HT1080 (cell line): ENCODE data around the gene RAD51B. TPM values are rescaled to one million over a fixed set of nuclear protein-coding genes. Genes with fewer than 3 reads are reported as not detected.
"Not testable (repeated sequence)": the region's sequence is repeated elsewhere in the genome, so short reads cannot be mapped to it uniquely, and the experiment has no call there.

Experiments used
- DNase-seq: peaks from one replicate; pipeline ENCODE4 v3.0.0-alpha.2; 2015; ENCODE audit warnings: low read depth
- total RNA-seq: library from RNA; depleted of rRNA; stranded (reverse); fragments of >200 nt; shearing (Covaris generic); gene quantifications from 2 replicates; pipeline ENCODE4 v1.2.3, GENCODE V29; 2014

The RAD51B gene
- total RNA-seq, 1 experiment from 2014 or later: 8.5 TPM

DNA sequence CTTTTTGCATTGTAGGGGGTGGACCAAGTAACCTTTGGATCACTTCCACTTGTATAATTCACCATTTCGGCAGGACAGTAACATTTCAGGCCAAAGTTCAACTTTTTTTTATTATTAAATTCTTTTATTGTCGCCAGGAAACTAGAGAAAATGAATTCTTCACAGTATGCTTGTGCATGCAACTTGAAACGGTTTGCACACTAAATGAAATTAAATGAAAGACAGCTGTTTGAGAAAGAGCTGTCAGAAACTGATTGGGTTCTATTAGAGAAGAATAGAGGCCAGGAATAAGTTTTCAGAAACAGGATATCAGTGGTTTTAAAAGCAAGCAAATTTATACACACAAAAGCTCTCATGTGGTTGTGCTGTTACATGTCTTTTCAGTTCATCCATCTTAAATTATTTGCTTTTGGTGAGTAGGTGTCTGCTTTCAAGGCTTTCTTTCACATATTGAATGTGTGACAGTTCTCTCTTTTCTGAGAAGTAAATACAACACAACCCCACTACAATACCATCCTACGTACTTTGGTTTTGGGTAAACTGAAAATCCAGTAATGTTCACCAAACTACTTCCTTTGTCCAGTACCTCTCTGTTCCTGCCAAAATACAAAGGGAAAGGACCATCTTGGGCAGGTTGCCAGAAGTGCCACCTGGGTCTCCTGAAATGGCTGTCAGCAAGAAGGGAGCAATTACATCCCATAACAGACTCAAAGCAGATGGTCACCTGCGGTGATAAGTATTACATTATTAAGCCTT is 291.7 kb downstream of the RAD51B start:
- DNase-seq: no peak

DNA sequence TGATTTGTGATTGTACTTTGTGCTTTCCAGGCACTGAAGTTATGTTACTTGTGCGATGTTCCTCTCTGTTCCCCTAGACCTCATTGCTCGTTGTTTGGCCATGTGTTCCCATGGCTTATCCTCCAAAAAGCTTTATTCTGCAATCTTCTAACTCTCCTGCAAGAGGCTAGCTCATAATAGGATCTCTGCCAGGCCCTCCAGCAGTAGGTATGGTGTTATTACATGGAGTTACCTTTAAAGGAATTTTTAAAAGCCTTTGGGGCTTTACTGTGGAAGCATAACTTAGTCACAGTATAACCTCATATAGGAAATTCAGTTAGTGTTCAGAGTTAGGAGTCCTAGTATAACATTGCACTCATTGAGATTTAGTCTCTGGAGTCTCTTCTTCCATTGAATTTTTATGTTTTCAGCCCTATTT is 292.3 kb downstream of the RAD51B start:
- no peak for DNase-seq

DNA sequence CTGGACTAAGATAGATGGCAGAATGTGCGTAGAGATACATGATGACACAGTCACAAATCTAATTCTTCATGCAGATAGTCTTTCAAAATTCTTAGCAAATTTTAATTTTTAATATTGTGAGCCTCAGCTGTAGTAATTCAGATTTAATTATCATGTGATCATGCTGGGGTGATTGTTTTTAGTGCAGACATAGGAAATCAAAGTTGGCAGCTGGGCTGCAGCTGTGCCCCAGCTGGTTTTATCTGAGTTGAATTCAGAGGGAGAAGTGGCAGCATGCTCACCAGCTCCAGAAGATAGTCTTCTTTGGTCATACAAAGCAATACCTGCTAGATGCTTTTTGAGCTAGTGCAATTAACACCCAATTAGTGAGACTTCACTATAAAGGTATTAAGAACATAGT is 292.9 kb downstream of the RAD51B start:
- DNase-seq: no peak

DNA sequence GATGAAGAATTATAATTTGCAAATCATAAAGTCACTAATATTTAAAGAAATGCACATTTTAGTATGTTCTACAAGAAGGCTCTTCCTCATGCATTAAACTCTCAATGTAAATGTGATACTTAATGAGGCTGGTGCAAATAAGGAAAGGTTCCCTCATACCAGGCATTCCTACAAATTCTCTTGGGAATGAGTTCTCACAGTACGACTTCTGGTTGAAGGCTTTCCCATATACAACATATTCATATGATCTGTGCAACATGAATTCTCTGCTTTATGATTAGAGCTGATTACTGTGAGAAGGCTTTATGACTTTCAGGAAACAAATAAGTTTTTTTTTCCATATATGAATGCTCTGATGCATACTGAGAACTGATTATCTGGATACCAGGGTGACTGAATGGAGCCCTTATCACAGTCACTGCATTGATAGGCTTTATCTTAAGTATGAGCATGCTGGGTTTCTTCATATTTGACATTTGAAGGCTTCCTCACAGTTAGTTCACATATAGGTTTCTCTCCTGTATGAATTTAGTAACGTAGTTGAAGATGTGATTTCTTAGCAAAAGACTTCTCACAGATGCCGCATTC is 293.9 kb downstream of the RAD51B start:
- DNase-seq: no peak

DNA sequence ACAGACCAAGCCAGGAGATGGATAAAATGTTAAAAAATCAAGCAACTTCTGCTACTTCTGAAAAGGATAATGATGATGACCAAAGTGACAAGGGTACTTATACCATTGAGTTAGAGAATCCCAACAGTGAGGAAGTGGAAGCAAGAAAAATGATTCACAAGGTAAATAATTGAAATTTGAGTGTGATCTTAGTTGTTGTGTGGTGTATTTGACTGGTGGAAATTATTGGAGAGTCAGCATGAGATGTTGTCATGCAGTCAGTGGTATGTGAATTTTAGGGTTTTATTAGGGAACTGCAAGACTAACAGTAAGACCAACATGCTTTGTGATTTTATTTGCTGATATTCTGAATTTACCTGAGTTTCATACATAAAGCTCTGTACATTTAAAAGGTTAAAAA is 296.4 kb downstream of the RAD51B start:
- not testable (repeated sequence) for DNase-seq

DNA sequence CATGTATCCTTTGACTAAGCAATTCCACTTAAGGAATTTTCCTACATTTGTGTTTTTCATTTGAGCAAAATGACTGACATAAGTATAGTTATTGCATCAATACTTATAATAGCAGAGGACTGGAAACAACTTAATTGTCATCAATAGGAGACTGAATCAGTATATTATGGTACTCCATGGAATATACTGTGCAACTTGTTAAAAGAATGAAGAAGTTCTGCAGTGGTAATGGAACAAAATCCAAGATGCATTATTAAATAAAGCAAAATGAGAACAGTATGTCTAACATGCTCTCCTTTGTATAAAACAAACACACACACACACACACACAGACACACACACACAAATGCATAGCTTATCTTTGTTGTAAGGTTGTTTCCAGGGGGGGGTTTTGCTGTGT is 303.1 kb downstream of the RAD51B start:
- no peak for DNase-seq

DNA sequence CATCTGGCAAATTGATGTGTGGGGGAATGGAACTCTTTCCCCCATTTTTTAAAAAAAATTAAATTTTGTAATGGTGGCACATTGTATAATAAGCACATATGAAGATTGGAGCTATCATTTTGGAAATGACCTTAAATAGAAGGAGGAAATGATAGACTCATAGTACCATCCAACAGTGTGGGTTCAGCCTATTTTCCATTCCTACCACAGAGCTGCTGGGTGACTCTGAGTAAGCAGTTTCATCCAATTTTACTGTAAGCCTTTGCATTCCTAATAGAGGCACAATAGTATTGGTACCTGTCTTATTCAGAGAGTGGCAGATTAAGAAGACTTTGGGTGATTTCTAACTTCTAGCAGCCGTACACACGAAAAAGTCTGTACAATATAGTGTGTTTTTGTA is 304.5 kb downstream of the RAD51B start:
- DNase-seq: no peak

DNA sequence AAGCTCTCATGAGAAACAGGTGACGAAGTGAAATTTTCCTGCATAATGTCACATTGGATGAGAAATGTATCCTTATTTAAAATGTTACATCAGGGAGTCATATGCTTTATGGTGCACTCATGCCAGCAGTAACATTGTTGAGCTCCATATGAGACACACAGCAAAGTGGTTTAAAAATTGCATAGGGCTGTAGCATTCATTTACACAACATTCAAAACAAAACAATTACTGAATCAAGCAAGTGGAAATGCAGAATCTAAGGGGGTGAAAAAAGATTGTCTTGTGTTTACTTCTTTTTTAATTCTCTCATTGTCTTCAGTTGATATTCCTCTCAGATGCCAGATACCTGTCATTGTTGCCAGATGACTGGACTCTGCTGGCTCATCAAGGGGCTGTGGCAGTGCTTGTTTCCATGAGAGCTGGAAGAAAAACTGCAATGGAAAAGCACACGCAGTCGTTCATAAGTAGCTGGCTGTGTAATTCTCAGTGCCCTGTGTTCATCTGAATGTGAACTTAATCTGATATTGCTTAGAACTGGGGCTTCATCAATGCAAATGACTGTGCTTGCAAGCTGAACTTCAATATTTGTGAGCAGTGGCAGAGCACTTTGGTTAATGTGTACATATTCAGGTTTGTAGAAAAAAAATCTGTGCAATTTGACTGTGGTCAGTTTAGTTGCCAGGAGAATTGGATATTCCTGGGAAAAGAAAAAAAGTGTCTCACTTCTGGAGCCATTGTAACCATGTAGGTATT is 305.6 kb downstream of the RAD51B start:
- DNase-seq: peak; percentile 82

DNA sequence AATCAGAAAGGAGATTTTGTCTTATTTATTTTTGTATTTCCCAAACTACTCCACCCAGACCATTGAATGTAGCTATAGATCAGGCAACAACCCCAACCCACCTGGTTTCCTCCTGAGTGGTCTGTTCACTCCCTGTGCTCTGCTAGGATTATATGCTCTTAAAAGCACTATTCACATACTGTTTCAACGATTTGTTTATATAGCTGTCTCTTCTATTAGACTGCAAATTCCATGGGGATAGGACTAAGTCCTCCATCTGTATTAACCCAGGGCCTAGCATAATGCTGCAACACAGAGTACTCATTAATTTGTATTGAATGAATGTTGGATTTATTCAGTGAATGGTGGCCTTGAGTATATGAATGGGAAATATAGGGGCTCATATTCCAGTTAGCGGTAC is 307.6 kb downstream of the RAD51B start:
- no peak for DNase-seq

DNA sequence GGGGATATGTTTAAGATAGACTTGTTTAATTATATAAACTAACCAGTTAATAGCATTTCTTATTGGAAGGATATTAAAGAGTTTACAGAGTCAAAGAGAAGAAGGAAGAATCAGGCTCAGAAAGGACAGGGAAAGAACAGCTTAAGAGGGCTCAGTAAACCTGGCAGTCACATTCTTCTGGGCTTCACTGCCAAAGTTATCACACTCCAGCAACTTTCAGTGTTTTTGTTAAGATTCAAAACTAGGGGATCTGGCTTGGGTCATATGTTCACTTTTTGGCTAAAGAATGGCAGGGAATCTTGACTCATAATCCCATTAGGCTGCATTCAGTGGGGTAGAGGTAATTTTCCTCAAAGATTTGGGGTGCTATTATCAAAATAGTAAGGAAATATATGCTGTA is 312.3 kb downstream of the RAD51B start:
- no peak for DNase-seq

DNA sequence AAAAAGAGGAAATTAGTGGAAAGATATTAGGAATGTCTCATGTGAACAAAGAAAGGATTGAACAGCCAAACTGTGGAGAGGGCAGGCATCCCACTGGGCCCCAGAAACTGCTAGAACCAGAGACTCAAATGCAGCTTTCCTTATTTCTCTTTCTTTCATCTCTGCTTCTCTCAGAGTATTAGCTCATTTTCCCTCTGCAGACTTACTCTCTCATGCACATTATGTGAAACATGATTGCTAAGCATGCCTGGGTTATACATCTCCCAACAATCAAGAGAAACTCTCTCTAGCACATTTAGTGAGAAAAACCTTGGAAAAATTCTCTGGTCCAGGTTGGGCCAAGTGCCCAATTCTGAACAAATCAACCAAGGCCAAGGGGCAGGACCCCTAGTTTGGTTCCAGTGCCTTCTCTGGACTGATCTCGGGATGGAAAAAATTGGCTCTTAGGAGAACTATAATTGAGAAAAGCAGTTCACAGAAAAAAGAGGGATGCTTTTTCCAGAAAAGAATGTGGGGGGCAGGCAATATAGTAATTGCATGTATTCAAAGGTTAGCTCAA is 313.1 kb downstream of the RAD51B start:
- DNase-seq: no peak

DNA sequence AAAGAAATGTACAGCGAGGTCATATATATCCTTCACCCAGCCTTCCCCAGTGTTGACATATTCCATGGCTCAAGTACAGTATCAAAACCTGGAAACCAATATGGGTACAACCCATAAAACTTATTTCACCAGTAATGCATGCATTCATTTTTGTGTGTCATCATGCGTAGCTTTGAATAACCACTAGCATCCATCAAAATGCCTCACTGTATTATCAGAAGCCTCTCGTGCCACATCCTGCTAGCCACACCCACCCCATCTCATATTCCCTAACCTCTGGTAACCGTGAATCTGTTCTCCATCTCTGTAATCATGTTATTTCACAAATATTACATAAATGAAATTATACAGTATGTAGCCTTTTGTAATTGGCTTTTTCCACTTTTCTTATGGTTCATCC is 314.3 kb downstream of the RAD51B start:
- no peak for DNase-seq

DNA sequence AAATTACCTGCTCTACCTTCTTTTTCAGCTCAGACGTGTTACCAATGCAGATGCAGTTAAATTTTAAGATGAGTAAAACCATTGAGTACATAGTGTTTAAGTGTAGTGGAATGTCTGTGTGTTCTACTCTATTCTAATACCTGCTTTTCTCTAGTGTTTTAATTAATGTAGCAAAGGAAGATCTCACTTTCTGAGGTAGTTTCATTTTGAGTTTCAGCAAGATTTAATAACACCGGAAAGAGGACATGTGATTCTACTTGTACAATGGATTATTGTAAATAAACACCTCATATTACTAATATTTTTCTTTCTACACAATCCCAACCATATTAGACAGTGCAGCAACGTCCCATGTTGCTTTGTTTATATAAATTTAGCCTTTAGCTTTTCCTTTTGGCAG is 315.4 kb downstream of the RAD51B start:
- DNase-seq: no peak

DNA sequence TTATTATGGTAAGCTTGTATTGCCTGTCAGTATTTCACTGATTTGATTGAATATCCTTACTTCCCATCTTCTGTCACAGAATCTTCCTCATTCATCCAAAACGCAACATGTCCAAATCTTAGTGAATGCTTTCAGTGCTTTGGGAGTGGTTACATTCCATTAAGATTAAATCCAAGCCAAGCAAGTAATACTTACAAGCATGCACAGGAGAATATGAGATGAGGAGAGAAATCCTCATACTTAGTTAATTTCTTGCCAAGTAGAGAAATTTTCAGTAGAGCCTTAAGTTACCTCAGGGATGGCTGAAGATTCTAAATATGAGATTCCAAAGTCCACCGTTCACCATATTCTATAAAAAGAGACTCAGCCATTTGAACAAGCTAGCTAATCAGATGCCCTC is 316.0 kb downstream of the RAD51B start:
- DNase-seq: no peak

DNA sequence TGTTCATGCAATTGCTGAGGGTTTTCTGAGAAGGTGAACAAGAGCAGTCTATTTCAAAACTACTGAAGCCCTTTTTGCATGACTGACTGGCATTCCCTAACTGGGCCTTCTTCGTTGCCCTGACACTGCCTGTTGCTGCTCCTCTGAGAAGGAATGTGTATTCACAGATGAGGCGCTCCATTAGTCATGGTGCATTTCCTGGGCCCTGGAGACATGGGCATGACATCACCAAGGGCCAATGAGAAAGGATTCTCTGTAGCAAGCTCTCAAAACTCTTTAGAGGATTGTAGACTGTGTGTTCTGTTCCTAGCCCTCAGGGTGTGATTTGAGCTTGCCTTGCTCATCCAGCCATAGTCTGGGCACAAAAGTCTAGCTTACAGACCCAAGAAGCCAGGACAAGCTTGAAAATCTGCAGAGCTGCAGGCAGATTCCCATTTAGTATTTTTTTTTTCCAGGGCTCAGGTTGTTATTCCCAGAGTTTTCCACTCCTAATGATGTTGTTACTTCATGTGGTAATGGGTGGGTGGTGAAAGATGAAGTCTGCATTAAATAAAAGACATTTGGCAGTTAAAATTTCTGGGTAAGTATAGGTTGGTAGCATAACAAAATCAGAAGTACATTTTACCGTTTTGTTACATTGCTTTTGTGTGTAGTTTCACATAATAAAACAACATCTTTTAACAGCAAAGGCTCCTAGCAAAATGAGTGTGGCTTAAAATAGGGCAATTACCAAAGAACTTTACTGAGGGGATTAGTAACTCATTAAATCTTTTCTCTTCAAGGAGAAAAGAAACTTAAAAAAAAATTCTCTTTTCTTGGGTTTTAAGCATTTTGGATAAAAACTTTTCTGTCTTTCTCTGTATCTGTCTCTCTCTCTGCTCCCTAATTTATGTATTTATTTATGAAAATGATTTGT is 318.4 kb downstream of the RAD51B start:
- DNase-seq: peak; percentile 93

DNA sequence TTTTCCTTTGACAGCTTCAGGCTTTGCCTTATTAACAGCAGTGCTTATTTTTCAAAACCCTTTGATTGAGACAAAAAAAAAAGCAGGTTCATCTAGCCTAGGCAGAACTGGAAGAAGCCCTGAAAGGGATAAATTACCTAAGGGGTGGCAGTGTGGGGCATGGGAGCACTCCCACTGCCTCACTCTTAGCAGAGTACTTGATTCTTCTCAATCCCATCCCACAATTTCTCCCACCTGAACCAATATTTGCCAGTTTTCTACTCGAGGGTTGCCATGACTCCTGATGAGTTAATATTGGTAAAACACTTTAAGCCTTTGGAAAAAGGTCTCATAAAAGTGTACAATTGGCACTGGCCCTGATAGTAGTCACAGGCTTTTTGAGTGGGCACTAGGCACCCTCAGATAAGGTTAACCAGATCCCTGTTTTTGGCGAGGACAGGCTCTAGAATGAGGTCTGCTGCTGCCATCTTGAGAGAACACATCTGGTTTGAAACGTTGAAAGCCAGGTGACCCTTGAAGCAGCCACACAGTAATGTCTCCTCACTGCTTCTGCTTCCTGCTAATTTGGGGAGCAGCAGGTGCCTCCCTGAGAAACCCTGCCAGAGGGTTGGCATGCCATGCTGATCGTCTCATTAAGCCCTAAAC is 320.0 kb downstream of the RAD51B start:
- DNase-seq: no peak

DNA sequence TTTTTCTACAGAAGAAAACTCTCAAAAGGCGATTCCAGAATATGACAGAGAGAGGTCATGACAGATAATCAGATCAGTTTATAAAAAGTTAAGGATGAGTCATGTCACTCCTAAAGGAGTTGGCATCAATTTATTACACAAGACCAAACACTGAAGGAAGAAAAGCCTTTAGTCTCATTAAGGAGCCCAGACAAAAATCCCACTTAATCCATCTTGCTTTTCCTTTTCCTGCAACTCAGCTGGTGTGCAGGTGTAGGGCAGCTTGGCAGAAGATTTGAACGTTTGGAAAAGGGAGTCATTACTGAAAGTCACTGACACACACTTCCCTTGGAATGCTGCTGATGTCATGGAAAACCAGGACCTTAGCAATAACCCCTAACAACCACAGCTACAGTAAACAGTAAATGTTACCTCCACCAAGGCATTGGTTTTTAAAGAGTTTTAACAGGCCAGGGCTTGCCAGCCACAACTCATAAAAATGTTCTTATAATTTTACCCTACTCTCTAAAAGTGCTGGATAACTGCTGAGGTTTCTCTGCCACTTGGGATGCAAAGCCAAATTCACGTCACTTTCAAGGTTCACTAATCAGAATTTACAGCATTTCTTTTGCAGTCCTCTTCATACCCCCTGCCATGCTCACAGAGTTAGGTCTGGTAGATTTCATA is 320.6 kb downstream of the RAD51B start:
- peak; percentile 99 for DNase-seq

DNA sequence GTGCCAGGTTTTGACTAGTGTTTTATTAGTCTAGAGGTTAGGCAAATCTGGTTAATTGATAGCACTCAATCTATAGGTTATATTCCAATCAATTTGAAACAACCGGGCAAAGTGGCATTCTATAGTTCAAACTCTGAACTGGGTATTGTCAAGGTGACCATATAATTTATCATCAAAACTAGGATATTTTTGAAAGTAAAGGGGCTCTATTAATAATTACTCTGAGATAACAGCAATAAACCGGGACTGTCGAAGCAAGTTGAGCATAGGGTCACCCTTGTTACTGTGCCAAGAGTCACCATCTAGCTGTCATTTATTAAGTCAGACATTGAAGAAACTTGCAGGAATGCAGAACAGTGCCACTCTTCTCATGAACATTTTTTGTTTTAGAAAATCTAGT is 321.2 kb downstream of the RAD51B start:
- no peak for DNase-seq

DNA sequence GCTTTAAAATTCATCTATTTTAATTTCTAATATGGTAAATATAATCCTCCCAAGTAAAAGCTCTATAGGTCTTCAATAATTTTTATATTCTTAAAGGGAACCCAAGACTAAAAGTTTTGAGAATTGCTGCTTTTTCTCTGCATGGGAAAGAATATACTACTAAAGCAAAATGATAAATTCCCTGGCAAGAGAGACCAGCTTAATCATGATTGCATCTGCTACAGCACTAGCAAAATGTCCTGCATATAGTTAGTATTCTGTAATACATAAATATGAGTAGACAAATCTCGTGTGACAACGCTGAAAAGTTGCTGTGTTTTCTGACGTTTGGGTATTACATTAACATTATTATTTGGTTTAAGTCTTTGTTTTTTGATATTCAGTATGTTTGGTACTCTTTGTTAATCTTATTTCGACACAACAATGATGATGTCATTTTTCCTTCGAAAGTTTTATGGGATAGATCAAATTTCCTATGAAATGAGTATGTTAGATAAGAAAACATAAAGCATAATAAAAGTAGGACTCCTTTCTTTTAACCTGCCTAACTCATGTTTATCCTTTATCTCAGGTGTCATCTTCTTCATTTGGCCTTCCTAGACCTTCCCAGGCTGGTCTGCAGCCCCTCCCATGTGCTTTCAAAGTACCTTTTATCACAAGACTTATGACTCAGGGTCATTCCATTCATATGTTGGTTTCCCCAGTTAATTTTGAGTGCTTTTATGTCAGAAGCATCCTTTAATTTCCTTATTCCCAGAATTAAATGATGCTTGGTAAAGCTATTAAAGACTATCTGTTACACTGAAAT is 321.9 kb downstream of the RAD51B start:
- peak; percentile 60 for DNase-seq
